ENCODE results near the gene CCDC50. TPM values are rescaled to one million over a fixed set of nuclear protein-coding genes. Genes with fewer than 3 reads are reported as not detected.

Gene CCDC50
- total RNA-seq, 1 donor from 2014 or later: 48.4 TPM

DNA sequence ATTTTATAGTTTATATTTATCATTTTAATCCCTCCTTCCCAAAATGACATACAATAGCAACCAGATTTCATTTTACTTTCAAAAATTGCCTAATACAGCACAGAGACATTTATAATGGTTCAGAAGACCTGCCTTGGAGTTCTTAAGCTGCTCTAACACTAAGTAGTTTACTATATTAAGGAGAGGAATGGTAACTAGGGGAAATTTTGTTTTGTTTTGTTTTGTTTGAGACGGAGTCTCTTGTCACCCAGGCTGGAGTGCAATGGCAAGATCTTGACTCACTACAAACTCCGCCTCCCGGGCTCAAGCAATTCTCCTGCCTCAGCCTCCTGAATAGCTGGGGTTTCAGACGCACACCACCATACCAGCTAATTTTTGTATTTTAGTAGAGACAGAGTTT is 22.8 kb upstream of the CCDC50 start:
- TF ChIP-seq, protein P1, sequence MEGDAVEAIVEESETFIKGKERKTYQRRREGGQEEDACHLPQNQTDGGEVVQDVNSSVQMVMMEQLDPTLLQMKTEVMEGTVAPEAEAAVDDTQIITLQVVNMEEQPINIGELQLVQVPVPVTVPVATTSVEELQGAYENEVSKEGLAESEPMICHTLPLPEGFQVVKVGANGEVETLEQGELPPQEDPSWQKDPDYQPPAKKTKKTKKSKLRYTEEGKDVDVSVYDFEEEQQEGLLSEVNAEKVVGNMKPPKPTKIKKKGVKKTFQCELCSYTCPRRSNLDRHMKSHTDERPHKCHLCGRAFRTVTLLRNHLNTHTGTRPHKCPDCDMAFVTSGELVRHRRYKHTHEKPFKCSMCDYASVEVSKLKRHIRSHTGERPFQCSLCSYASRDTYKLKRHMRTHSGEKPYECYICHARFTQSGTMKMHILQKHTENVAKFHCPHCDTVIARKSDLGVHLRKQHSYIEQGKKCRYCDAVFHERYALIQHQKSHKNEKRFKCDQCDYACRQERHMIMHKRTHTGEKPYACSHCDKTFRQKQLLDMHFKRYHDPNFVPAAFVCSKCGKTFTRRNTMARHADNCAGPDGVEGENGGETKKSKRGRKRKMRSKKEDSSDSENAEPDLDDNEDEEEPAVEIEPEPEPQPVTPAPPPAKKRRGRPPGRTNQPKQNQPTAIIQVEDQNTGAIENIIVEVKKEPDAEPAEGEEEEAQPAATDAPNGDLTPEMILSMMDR (conservative IDR thresholded peaks at IDR 0.05): no peak
- Mint-ChIP-seq H3K9me3 (no peaks in the 10 kb centered on the region), H3K4me3 (no peak overlapping the region), H3K36me3 (ENCODE audit: low read depth) (no peaks in the 10 kb centered on the region), H3K27ac (ENCODE audit: unreplicated experiment) (no peak overlapping the region), H3K27me3 (ENCODE audit: low read depth) (no peaks in the 10 kb centered on the region), H3K4me1 (peaks cover 11% of the 10 kb centered on the region)
- DNase-seq (ENCODE audit: low read depth, low spot score): no peak

GRCh38 chr3:191307341-191307740 is 21.9 kb upstream of the CCDC50 start:
- no peak for DNase-seq (ENCODE audit: low read depth, low spot score)
- Mint-ChIP-seq H3K4me1 (peaks cover 5% of the 10 kb centered on the region), H3K36me3 (ENCODE audit: low read depth) (no peaks in the 10 kb centered on the region), H3K27me3 (ENCODE audit: low read depth) (no peaks in the 10 kb centered on the region), H3K9me3 (no peaks in the 10 kb centered on the region), H3K27ac (ENCODE audit: unreplicated experiment) (no peak overlapping the region), H3K4me3 (no peak overlapping the region)
- TF ChIP-seq, protein P1 (conservative IDR thresholded peaks at IDR 0.05): no peak

- H3K4me3 Mint-ChIP-seq: no peak overlapping the region
- TF ChIP-seq, protein P1 (conservative IDR thresholded peaks at IDR 0.05): no peak
- DNase-seq (ENCODE audit: low read depth, low spot score): no peak
- no peaks in the 10 kb centered on the region for H3K36me3 Mint-ChIP-seq (ENCODE audit: low read depth)
- no peaks in the 10 kb centered on the region for H3K9me3 Mint-ChIP-seq
- no peak overlapping the region for H3K27ac Mint-ChIP-seq (ENCODE audit: unreplicated experiment)
- no peaks in the 10 kb centered on the region for H3K4me1 Mint-ChIP-seq
- H3K27me3 Mint-ChIP-seq (ENCODE audit: low read depth): no peaks in the 10 kb centered on the region
Observed at GRCh38 chr3:191313296-191313695, 15.9 kb upstream of the CCDC50 start.

DNA sequence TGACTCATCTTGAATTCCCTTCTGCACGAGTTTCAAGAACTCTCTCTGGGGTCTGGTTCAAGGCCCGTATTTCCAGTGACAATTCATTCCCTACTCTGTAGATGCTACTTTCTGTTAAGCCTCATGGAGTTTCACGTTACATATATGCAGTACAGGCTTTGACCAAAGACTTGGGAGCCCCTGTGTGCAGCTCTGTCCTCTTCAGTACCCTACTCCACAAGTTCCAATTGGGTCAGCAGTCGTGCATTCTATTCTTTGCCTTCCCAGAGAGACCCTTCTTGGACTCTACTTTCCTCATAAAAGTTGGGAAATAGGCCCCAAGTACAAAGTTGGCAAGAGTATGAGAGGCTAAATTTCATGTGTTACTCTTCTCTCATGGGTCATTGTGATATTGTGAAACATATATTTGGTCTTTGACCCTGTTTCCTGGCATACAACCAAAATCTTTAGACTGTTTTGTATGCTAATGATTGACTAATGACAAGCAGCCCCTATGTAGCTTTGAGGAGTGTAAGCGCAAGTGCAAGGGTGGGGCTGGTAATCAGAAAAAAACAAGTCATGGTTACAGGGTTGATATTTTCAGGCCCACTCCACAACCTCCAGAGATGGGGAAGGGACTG is 15.0 kb upstream of the CCDC50 start:
- no peak for DNase-seq (ENCODE audit: low read depth, low spot score)
- Mint-ChIP-seq H3K27ac (ENCODE audit: unreplicated experiment) (no peak overlapping the region), H3K36me3 (ENCODE audit: low read depth) (no peaks in the 10 kb centered on the region), H3K4me1 (no peaks in the 10 kb centered on the region), H3K27me3 (ENCODE audit: low read depth) (no peaks in the 10 kb centered on the region), H3K4me3 (no peak overlapping the region), H3K9me3 (no peaks in the 10 kb centered on the region)
- TF ChIP-seq, protein P1 (conservative IDR thresholded peaks at IDR 0.05): no peak

- no peaks in the 10 kb centered on the region for H3K36me3 Mint-ChIP-seq (ENCODE audit: low read depth)
- no peaks in the 10 kb centered on the region for H3K27me3 Mint-ChIP-seq (ENCODE audit: low read depth)
- H3K9me3 Mint-ChIP-seq: no peaks in the 10 kb centered on the region
- no peak overlapping the region for H3K27ac Mint-ChIP-seq (ENCODE audit: unreplicated experiment)
- no peak for DNase-seq (ENCODE audit: low read depth, low spot score)
- TF ChIP-seq, protein P1 (conservative IDR thresholded peaks at IDR 0.05): no peak
- no peaks in the 10 kb centered on the region for H3K4me1 Mint-ChIP-seq
- no peak overlapping the region for H3K4me3 Mint-ChIP-seq
Observed at GRCh38 chr3:191316876-191317603, 12.2 kb upstream of the CCDC50 start.

All from neural crest cell (in vitro differentiated cells).